Heart left ventricle (tissue), 13 donors: ENCODE measurements around the gene KRTAP5-6.

ENCODE experiments used
- POLR2A ChIP-seq, 2 donors: fragments of 450-650 bp; IDR thresholded peaks; one replicate each; pipeline ENCODE4 v1.6.1; 2017; ENCODE audit warnings: antibody characterized with exemption in 2 of 2, mild to moderate bottlenecking in 2 of 2, moderate library complexity in 2 of 2
- TF ChIP-seq, protein P1 (sequence below), 12 donors: fragments of 200-600 bp; sonication (generic) in 4 of 12; IDR thresholded peaks; one replicate each; pipeline versions ENCODE4 v1.5.0 to v1.8.0; 2018 to 2022; ENCODE audit warnings: antibody characterized with exemption in 12 of 12, mild to moderate bottlenecking in 5 of 12
- donor health status: ischemic (EF 13 %, LVEDD 7.1; RV severe dilation, severe dysfunction).
- donor health status: DM: no; HTN: yes; CAD: no.
- donor health status: DM: no; HTN: no; CAD: no.
- donor health status: ischemic (EF 25% LVEDD 6.9; RV normal size, moderate dysfunction).
- donor health status: ischemic (EF 25% LVEDD 5.7; RV mildly dilated, moderate dysfunction).
- donor health status: ischemic (EF 35%, LVEDD 5.7; RV mildly dilated, moderate dysfunction).
- donor health status: nonischemic (EF 11% LVEDD 7.7; RV severe dilation, severe dysfunction).
- donor health status: DM: yes; HTN: yes; CAD: no.
- donor health status: PGD.
- donor health status: ischemic (EF 29% LVEDD 5.4; RV normal size, mild dysfunction).
- donor health status: nonischemic (EF 23%, LVEDD 6.1; RV moderate dilation, normal function).

GRCh38 chr11:1691026-1691877 is 5.7 kb upstream of the KRTAP5-6 start:
- no peak for TF ChIP-seq POLR2A (IDR thresholded peaks at IDR 0.05)
- TF ChIP-seq, protein P1, sequence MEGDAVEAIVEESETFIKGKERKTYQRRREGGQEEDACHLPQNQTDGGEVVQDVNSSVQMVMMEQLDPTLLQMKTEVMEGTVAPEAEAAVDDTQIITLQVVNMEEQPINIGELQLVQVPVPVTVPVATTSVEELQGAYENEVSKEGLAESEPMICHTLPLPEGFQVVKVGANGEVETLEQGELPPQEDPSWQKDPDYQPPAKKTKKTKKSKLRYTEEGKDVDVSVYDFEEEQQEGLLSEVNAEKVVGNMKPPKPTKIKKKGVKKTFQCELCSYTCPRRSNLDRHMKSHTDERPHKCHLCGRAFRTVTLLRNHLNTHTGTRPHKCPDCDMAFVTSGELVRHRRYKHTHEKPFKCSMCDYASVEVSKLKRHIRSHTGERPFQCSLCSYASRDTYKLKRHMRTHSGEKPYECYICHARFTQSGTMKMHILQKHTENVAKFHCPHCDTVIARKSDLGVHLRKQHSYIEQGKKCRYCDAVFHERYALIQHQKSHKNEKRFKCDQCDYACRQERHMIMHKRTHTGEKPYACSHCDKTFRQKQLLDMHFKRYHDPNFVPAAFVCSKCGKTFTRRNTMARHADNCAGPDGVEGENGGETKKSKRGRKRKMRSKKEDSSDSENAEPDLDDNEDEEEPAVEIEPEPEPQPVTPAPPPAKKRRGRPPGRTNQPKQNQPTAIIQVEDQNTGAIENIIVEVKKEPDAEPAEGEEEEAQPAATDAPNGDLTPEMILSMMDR (IDR thresholded peaks at IDR 0.05): no peak
